HG02642 (cell line): ENCODE results near the gene ATP5F1D.

Experiments used
- ATAC-seq: cut with Tn5 transposase; IDR thresholded peaks from one replicate; pipeline ENCODE4 v1.9.1; 2021; ENCODE audit warnings: mild to moderate bottlenecking; ENCODE audit not compliant: unreplicated experiment, poor library complexity

The ATP5F1D gene

GRCh38 chr19:1278713-1279660, 37.4 kb downstream of the ATP5F1D start:
- no peak for ATAC-seq

GRCh38 chr19:1279782-1280341, 38.3 kb downstream of the ATP5F1D start:
- no peak for ATAC-seq

- ATAC-seq, result no peak
Measured at GRCh38 chr19:1280636-1281568, 39.4 kb downstream of the ATP5F1D start.

GRCh38 chr19:1281569-1282287, 40.2 kb downstream of the ATP5F1D start:
- ATAC-seq, result no peak

- ATAC-seq, result no peak
Measured at GRCh38 chr19:1282588-1283206, 41.1 kb downstream of the ATP5F1D start.

- ATAC-seq, result no peak
Measured at GRCh38 chr19:1283207-1283916, 41.8 kb downstream of the ATP5F1D start.

GRCh38 chr19:1283917-1284292, 42.4 kb downstream of the ATP5F1D start:
- no peak for ATAC-seq

- no peak for ATAC-seq
Measured at GRCh38 chr19:1284293-1284978, 42.9 kb downstream of the ATP5F1D start.

- ATAC-seq, result no peak
Measured at GRCh38 chr19:1284979-1285736, 43.6 kb downstream of the ATP5F1D start.

GRCh38 chr19:1285737-1286360, 44.3 kb downstream of the ATP5F1D start, which contains the start of gene EFNA2:
Gene EFNA2 (plus strand): TSS chr19:1285873. CDS start chr19:1286169, 296 bp downstream.
- ATAC-seq, result no peak

GRCh38 chr19:1286487-1287353, 45.2 kb downstream of the ATP5F1D start:
- no peak for ATAC-seq

GRCh38 chr19:1287354-1288225, 46.0 kb downstream of the ATP5F1D start:
- ATAC-seq, result no peak

GRCh38 chr19:1288226-1288612, 46.7 kb downstream of the ATP5F1D start:
- no peak for ATAC-seq

GRCh38 chr19:1288833-1289685, 47.5 kb downstream of the ATP5F1D start:
- ATAC-seq, result no peak

GRCh38 chr19:1289686-1290025, 48.1 kb downstream of the ATP5F1D start:
- no peak for ATAC-seq
